SIG-M5 (cell line): Measurements from ENCODE around the gene RILPL1.

ENCODE experiments used
- DNase-seq: peaks from one replicate; lab custom pipeline; 2025; lab: John Stamatoyannopoulos, UW

Gene RILPL1

GRCh38 chr12:123428591-123428990 is 104.9 kb downstream of the RILPL1 start:
- DNase-seq: no peak

DNA sequence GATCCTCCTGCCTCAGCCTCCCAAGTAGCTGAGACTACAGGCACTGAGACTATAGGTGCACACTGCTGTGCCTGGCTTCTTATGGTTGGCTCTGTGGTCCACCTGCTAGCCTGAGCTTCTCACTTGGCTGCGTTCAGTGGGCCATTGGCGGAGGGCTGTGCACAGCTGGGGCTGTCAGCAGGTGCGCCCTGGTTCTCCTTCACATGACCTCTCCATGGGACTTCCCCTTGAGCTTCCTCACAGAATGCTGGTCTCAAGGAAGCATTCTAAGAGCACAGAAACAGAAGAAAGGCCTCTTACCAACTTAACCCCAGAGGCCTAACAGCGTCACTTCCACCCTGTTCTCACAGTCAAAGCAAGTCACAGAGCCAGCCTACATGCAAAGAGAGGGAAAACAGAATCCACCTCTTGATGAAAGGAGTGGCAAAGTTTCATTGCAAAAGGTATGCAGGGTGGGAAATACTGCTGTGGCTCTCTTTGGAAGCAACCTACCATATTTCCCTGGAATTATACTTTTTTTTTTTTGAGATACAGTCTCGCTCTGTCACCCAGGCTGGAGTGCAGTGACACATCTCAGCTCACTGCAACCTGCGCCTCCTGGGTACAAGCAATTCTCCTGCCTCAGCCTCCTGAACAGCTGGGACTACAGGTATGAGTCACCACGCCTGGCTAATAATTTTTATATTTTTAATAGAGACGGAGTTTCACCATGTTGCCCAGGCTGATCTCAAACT is 106.3 kb downstream of the RILPL1 start:
- DNase-seq: no peak

DNA sequence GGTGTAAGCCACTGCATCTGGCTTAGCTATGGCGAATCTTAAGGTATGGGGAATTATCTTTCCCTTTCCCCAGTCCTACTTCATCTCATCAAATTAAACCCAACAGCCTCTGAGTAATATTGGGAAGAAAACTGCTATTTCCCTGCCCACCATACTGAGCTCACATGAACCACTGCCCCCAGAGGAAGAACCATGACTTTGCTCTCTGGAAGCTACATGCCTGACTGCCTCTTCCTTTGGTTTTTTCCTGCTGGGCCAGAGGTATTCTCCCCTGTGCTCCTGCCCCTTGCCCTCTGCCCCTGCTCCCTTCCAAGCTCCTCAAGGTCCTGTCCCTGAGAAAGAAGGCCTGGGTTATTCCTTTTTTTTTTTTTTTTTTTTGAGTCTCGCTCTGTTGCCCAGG is 112.2 kb downstream of the RILPL1 start:
- DNase-seq: no peak
